ENCODE data around the gene JUNB.

DNA sequence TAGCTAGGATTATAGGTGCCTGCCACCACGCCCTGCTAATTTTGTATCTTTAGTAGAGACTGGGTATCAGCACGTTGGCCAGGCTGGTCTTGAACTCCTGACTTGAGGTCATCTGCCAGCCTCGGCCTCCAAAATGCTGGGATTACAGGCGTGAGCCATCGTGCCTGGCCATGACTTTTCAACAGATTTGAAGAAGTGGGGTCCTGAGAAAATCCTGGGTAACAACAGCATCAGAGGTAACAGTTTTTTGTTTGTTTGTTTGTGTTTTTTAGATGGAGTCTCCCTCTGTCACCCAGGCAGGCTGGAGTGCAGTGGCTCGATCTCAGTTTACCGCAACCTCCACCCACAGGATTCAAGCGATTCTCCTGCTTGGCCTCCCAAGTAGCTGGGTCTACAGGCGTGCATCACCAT lies 3.7 kb downstream of the JUNB start:
- TF ChIP-seq, protein P1, sequence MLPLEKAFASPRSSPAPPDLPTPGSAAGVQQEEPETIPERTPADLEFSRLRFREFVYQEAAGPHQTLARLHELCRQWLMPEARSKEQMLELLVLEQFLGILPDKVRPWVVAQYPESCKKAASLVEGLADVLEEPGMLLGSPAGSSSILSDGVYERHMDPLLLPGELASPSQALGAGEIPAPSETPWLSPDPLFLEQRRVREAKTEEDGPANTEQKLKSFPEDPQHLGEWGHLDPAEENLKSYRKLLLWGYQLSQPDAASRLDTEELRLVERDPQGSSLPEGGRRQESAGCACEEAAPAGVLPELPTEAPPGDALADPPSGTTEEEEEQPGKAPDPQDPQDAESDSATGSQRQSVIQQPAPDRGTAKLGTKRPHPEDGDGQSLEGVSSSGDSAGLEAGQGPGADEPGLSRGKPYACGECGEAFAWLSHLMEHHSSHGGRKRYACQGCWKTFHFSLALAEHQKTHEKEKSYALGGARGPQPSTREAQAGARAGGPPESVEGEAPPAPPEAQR (CRISPR knock-in tag; IDR thresholded peaks at IDR 0.05): no peak
- TF ChIP-seq, protein P2, sequence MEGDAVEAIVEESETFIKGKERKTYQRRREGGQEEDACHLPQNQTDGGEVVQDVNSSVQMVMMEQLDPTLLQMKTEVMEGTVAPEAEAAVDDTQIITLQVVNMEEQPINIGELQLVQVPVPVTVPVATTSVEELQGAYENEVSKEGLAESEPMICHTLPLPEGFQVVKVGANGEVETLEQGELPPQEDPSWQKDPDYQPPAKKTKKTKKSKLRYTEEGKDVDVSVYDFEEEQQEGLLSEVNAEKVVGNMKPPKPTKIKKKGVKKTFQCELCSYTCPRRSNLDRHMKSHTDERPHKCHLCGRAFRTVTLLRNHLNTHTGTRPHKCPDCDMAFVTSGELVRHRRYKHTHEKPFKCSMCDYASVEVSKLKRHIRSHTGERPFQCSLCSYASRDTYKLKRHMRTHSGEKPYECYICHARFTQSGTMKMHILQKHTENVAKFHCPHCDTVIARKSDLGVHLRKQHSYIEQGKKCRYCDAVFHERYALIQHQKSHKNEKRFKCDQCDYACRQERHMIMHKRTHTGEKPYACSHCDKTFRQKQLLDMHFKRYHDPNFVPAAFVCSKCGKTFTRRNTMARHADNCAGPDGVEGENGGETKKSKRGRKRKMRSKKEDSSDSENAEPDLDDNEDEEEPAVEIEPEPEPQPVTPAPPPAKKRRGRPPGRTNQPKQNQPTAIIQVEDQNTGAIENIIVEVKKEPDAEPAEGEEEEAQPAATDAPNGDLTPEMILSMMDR (IDR thresholded peaks at IDR 0.05): no peak
- TF ChIP-seq, protein P3, sequence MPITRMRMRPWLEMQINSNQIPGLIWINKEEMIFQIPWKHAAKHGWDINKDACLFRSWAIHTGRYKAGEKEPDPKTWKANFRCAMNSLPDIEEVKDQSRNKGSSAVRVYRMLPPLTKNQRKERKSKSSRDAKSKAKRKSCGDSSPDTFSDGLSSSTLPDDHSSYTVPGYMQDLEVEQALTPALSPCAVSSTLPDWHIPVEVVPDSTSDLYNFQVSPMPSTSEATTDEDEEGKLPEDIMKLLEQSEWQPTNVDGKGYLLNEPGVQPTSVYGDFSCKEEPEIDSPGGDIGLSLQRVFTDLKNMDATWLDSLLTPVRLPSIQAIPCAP (CRISPR knock-in tag; IDR thresholded peaks at IDR 0.05): no peak
- TF ChIP-seq, protein P4, sequence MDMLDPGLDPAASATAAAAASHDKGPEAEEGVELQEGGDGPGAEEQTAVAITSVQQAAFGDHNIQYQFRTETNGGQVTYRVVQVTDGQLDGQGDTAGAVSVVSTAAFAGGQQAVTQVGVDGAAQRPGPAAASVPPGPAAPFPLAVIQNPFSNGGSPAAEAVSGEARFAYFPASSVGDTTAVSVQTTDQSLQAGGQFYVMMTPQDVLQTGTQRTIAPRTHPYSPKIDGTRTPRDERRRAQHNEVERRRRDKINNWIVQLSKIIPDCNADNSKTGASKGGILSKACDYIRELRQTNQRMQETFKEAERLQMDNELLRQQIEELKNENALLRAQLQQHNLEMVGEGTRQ (CRISPR knock-in tag; IDR thresholded peaks at IDR 0.05): no peak
- TF ChIP-seq, protein P5, sequence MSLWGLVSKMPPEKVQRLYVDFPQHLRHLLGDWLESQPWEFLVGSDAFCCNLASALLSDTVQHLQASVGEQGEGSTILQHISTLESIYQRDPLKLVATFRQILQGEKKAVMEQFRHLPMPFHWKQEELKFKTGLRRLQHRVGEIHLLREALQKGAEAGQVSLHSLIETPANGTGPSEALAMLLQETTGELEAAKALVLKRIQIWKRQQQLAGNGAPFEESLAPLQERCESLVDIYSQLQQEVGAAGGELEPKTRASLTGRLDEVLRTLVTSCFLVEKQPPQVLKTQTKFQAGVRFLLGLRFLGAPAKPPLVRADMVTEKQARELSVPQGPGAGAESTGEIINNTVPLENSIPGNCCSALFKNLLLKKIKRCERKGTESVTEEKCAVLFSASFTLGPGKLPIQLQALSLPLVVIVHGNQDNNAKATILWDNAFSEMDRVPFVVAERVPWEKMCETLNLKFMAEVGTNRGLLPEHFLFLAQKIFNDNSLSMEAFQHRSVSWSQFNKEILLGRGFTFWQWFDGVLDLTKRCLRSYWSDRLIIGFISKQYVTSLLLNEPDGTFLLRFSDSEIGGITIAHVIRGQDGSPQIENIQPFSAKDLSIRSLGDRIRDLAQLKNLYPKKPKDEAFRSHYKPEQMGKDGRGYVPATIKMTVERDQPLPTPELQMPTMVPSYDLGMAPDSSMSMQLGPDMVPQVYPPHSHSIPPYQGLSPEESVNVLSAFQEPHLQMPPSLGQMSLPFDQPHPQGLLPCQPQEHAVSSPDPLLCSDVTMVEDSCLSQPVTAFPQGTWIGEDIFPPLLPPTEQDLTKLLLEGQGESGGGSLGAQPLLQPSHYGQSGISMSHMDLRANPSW (CRISPR knock-in tag; conservative IDR thresholded peaks at IDR 0.05; ENCODE audit: low read depth): no peak
- no peak for TF ChIP-seq CREM (CRISPR knock-in tag; IDR thresholded peaks at IDR 0.05)
- TF ChIP-seq CREB1 (CRISPR knock-in tag; IDR thresholded peaks at IDR 0.05): no peak
- TF ChIP-seq, protein P6, sequence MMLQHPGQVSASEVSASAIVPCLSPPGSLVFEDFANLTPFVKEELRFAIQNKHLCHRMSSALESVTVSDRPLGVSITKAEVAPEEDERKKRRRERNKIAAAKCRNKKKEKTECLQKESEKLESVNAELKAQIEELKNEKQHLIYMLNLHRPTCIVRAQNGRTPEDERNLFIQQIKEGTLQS (CRISPR knock-in tag; conservative IDR thresholded peaks at IDR 0.05): no peak
- TF ChIP-seq, protein P7, sequence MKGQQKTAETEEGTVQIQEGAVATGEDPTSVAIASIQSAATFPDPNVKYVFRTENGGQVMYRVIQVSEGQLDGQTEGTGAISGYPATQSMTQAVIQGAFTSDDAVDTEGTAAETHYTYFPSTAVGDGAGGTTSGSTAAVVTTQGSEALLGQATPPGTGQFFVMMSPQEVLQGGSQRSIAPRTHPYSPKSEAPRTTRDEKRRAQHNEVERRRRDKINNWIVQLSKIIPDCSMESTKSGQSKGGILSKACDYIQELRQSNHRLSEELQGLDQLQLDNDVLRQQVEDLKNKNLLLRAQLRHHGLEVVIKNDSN (CRISPR knock-in tag; IDR thresholded peaks at IDR 0.05): no peak
- TF ChIP-seq ZNF317 (CRISPR knock-in tag; IDR thresholded peaks at IDR 0.05; ENCODE audit: borderline replicate concordance, low read depth): no peak
- no peak for TF ChIP-seq ETV6 (CRISPR knock-in tag; IDR thresholded peaks at IDR 0.05)
- TF ChIP-seq NR2C2 (CRISPR knock-in tag; IDR thresholded peaks at IDR 0.05): no peak
- TF ChIP-seq, protein P8, sequence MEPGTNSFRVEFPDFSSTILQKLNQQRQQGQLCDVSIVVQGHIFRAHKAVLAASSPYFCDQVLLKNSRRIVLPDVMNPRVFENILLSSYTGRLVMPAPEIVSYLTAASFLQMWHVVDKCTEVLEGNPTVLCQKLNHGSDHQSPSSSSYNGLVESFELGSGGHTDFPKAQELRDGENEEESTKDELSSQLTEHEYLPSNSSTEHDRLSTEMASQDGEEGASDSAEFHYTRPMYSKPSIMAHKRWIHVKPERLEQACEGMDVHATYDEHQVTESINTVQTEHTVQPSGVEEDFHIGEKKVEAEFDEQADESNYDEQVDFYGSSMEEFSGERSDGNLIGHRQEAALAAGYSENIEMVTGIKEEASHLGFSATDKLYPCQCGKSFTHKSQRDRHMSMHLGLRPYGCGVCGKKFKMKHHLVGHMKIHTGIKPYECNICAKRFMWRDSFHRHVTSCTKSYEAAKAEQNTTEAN (CRISPR knock-in tag; IDR thresholded peaks at IDR 0.05): no peak

Measured in WTC11 (cell line).